ENCODE data around the gene ST7. TPM values are rescaled to one million over a fixed set of nuclear protein-coding genes. Genes with fewer than 3 reads are reported as not detected.
A peak's percentile ranks its signal among the peaks of the same experiment; 100 is the strongest.

ST7 gene
- total and polyA plus RNA-seq, 2 experiments from 2014 or later, result 9.9 to 18.3 TPM

- Mint-ChIP-seq H3K9me3 (peaks cover 21% of the 10 kb centered on the region; the same call in 2 of the 3 replicates), H3K4me1 (peaks cover 20% of the 10 kb centered on the region; the same call in 2 of the 3 replicates), H3K27me3 (ENCODE audit: insufficient read depth, low read depth, poor library complexity) (peaks cover 2% of the 10 kb centered on the region), H3K4me3 (no peak overlapping the region), H3K27ac (peak overlapping the region; percentile 2; the same call in 1 of the 2 replicates), H3K36me3 (ENCODE audit: low read depth) (peaks cover 17% of the 10 kb centered on the region; the same call in 2 of the 3 replicates)
- Histone ChIP-seq H3K27me3 (ENCODE audit: insufficient read depth) (no peaks in the 10 kb centered on the region), H2AFZ (no peak overlapping the region), H3K36me3 (ENCODE audit: insufficient read depth) (no peaks in the 10 kb centered on the region), H3K4me1 (ENCODE audit: insufficient read depth) (peaks cover 11% of the 10 kb centered on the region; the same call in 1 of the 2 replicates), H3K79me2 (replicated peaks; ENCODE audit: insufficient read depth) (0 out of 2 replicates have a peak, but pooled peaks cover 4% of the 10 kb centered on the region), H3K4me3 (no peak overlapping the region), H4K20me1 (replicated peaks; ENCODE audit: insufficient read depth) (no peaks in the 10 kb centered on the region), H3K27ac (ENCODE audit: low read depth) (no peak overlapping the region), H3F3A (replicated peaks; ENCODE audit: low read depth) (no peaks in the 10 kb centered on the region), H3K9me2 (ENCODE audit: insufficient read depth) (no peaks in the 10 kb centered on the region), H3K4me2 (no peak overlapping the region)
- ATAC-seq (no peak), DNase-seq (ENCODE audit: low spot score) (no peak)
- TF ChIP-seq ZNF114 (CRISPR knock-in tag; IDR thresholded peaks at IDR 0.05) (no peak), CREB1 (CRISPR knock-in tag; IDR thresholded peaks at IDR 0.05; ENCODE audit: low read depth) (no peak), ETS1 (IDR thresholded peaks at IDR 0.05) (no peak), STAT1 (IDR thresholded peaks at IDR 0.05; ENCODE audit: unreplicated experiment) (no peak)
- TF ChIP-seq, protein P1, sequence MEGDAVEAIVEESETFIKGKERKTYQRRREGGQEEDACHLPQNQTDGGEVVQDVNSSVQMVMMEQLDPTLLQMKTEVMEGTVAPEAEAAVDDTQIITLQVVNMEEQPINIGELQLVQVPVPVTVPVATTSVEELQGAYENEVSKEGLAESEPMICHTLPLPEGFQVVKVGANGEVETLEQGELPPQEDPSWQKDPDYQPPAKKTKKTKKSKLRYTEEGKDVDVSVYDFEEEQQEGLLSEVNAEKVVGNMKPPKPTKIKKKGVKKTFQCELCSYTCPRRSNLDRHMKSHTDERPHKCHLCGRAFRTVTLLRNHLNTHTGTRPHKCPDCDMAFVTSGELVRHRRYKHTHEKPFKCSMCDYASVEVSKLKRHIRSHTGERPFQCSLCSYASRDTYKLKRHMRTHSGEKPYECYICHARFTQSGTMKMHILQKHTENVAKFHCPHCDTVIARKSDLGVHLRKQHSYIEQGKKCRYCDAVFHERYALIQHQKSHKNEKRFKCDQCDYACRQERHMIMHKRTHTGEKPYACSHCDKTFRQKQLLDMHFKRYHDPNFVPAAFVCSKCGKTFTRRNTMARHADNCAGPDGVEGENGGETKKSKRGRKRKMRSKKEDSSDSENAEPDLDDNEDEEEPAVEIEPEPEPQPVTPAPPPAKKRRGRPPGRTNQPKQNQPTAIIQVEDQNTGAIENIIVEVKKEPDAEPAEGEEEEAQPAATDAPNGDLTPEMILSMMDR (conservative IDR thresholded peaks at IDR 0.05; ENCODE audit: low read depth in 2 of 2), result no peak
These were observed 119.4 kb downstream of the ST7 start for GRCh38 chr7:117072620-117073118.

GRCh38 chr7:117074378-117074777, 121.1 kb downstream of the ST7 start:
- Histone ChIP-seq H2AFZ (no peak overlapping the region), H3K36me3 (ENCODE audit: insufficient read depth) (no peaks in the 10 kb centered on the region), H3K4me2 (no peak overlapping the region), H3K27ac (ENCODE audit: low read depth) (no peak overlapping the region), H3K4me3 (no peak overlapping the region), H3K79me2 (replicated peaks; ENCODE audit: insufficient read depth) (0 out of 2 replicates have a peak, but pooled peaks cover 4% of the 10 kb centered on the region), H3K9me2 (ENCODE audit: insufficient read depth) (no peaks in the 10 kb centered on the region), H3K4me1 (ENCODE audit: insufficient read depth) (0 out of 2 replicates have a peak, but pooled peaks cover 5% of the 10 kb centered on the region), H3F3A (replicated peaks; ENCODE audit: low read depth) (no peaks in the 10 kb centered on the region), H4K20me1 (replicated peaks; ENCODE audit: insufficient read depth) (no peaks in the 10 kb centered on the region), H3K27me3 (ENCODE audit: insufficient read depth) (no peaks in the 10 kb centered on the region)
- no peak for DNase-seq (ENCODE audit: low spot score)
- H3K4me1 Mint-ChIP-seq, result peaks cover 10% of the 10 kb centered on the region; the same call in 2 of the 3 replicates
- H3K27me3 Mint-ChIP-seq (ENCODE audit: insufficient read depth, low read depth, poor library complexity), result peaks cover 2% of the 10 kb centered on the region
- no peak overlapping the region for H3K4me3 Mint-ChIP-seq
- peaks cover 21% of the 10 kb centered on the region; the same call in 2 of the 3 replicates for H3K9me3 Mint-ChIP-seq
- H3K27ac Mint-ChIP-seq, result no peak overlapping the region
- H3K36me3 Mint-ChIP-seq (ENCODE audit: low read depth), result peaks cover 17% of the 10 kb centered on the region; the same call in 2 of the 3 replicates
- ATAC-seq, result no peak
- TF ChIP-seq, protein P2, sequence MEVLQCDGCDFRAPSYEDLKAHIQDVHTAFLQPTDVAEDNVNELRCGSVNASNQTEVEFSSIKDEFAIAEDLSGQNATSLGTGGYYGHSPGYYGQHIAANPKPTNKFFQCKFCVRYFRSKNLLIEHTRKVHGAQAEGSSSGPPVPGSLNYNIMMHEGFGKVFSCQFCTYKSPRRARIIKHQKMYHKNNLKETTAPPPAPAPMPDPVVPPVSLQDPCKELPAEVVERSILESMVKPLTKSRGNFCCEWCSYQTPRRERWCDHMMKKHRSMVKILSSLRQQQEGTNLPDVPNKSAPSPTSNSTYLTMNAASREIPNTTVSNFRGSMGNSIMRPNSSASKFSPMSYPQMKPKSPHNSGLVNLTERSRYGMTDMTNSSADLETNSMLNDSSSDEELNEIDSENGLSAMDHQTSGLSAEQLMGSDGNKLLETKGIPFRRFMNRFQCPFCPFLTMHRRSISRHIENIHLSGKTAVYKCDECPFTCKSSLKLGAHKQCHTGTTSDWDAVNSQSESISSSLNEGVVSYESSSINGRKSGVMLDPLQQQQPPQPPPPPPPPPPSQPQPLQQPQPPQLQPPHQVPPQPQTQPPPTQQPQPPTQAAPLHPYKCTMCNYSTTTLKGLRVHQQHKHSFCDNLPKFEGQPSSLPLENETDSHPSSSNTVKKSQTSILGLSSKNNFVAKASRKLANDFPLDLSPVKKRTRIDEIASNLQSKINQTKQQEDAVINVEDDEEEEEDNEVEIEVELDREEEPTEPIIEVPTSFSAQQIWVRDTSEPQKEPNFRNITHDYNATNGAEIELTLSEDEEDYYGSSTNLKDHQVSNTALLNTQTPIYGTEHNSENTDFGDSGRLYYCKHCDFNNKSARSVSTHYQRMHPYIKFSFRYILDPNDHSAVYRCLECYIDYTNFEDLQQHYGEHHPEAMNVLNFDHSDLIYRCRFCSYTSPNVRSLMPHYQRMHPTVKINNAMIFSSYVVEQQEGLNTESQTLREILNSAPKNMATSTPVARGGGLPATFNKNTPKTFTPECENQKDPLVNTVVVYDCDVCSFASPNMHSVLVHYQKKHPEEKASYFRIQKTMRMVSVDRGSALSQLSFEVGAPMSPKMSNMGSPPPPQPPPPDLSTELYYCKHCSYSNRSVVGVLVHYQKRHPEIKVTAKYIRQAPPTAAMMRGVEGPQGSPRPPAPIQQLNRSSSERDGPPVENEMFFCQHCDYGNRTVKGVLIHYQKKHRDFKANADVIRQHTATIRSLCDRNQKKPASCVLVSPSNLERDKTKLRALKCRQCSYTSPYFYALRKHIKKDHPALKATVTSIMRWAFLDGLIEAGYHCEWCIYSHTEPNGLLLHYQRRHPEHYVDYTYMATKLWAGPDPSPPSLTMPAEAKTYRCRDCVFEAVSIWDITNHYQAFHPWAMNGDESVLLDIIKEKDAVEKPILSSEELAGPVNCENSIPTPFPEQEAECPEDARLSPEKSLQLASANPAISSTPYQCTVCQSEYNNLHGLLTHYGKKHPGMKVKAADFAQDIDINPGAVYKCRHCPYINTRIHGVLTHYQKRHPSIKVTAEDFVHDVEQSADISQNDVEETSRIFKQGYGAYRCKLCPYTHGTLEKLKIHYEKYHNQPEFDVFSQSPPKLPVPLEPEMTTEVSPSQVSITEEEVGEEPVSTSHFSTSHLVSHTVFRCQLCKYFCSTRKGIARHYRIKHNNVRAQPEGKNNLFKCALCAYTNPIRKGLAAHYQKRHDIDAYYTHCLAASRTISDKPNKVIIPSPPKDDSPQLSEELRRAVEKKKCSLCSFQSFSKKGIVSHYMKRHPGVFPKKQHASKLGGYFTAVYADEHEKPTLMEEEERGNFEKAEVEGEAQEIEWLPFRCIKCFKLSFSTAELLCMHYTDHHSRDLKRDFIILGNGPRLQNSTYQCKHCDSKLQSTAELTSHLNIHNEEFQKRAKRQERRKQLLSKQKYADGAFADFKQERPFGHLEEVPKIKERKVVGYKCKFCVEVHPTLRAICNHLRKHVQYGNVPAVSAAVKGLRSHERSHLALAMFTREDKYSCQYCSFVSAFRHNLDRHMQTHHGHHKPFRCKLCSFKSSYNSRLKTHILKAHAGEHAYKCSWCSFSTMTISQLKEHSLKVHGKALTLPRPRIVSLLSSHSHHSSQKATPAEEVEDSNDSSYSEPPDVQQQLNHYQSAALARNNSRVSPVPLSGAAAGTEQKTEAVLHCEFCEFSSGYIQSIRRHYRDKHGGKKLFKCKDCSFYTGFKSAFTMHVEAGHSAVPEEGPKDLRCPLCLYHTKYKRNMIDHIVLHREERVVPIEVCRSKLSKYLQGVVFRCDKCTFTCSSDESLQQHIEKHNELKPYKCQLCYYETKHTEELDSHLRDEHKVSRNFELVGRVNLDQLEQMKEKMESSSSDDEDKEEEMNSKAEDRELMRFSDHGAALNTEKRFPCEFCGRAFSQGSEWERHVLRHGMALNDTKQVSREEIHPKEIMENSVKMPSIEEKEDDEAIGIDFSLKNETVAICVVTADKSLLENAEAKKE (CRISPR knock-in tag; IDR thresholded peaks at IDR 0.05), result no peak
- no peak for TF ChIP-seq ETS1 (IDR thresholded peaks at IDR 0.05)
- no peak for TF ChIP-seq EZH2phosphoT487 (IDR thresholded peaks at IDR 0.05; ENCODE audit: unreplicated experiment)
- TF ChIP-seq NANOG (IDR thresholded peaks at IDR 0.05; ENCODE audit: borderline replicate concordance), result no peak
